Lung microvascular endothelial cell (primary cell): ENCODE data around the gene ACADVL. TPM values are rescaled to one million over a fixed set of nuclear protein-coding genes. Genes with fewer than 3 reads are reported as not detected.

ENCODE experiments used
- DNase-seq, 2 donors: peaks; one replicate each; pipeline versions ENCODE4 v3.0.0 to v3.0.0-alpha.2; 2010; ENCODE audit warnings: low read depth in 2 of 2
- total RNA-seq: library from RNA; depleted of rRNA; stranded (reverse); fragments of >200 nt; gene quantifications from 2 replicates; pipeline ENCODE4 v1.2.1, GENCODE V29; 2014

The ACADVL gene
- total RNA-seq, 1 donor from 2014 or later: 242 TPM

DNA sequence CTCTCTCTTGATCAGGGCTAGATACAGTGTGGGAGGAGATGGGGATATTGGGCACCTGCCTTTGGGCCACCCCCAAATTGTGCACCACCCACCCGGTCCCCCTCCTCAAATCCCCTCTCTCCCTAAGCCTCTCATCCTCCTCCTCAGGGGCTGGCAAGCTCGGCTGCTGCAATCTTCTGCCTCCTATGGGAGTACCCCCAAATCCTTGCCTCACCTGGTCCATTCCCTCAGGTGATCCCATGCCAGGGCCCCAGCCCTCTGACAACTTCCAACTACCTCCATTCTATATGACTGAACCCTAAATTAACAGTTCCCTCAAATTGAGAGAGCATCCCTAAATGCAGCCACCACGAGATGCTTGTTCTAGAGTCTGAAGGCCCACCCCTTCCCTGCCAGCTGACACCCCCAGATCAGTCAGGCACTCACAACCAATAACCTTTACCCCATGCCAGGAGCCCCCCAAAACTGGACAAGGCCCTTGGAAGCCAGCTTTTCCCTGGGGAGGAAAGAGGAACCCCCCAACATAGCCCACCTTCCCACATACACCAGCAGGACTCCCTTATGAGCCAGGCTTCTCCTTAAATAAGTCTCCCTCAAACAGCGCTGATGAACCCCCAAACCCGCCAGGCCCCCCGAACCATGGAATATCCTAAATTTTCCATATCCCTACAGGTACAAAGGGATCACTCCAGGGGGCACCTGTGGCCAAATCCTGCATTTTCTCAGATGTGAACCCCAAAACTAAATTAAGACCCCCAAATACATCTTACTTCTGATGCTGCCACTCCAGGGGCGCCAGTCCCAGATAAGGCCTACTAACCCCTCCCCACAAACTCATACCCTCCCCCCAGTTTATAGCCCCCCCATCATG lies 3.3 kb upstream of the ACADVL start:
- no peak for DNase-seq

DNA sequence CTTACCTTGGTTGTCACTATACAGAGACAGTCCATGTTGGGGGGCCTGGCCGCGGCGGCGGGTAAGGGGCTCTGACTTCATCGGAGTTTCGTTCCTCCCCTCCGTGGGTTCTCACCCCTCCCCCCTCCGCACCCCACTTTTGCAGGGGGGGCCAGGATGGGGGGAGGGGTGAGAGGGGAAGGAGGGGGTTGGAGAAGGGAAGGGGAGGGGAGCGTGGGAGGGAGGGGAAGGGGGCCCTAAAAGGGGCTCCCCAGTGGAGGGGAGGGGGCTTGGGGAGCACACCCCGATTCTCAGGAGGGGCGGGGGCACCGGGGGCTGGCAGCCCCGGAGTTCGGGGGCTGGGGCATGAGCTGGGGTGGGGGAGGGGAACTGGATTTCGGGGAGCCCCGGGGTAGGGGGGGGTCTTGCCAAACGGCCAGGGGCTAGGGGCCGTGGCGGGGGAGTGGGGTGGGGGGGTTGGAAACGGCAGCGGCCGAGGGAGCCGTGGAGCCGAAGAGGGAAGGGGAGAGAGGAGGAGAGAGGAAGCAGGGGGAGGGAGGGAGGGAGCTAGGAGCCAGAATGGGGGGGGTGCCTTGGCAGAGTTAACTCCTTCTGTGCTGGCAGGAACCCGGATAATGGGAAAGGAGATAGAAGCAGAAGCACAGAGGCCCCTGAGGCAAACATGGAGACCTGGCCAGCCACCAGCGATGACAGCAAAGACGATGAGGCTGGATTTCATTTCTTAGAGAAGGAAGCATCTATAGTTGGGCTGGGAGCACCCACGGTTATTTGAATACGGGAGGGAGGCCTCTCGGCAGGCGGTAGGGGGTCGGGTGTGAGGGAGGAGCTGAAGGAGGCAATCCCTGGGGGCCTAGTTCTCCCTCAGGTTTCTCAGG lies 2.4 kb upstream of the ACADVL start:
- DNase-seq: peak; percentile 71 to 72

DNA sequence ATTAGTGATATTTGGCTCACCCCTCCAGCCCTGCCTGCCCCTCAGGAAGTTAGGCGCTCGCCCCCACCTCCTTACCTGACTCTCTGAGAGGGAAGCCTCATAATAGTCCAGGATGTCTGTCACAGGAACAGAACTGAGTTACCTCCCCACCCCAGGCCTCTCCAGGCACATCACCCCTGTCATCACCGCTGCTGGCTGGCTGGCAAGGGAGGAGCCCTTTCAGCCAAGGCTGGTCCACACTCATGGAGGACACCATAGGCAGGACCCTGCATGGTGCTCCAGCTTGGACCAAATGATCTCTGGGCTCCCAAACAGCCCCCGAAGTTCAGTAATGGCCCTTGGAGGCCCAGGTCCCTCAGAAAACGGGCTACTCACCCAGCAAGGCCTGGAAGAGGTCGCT lies 1.6 kb upstream of the ACADVL start:
- no peak for DNase-seq

DNA sequence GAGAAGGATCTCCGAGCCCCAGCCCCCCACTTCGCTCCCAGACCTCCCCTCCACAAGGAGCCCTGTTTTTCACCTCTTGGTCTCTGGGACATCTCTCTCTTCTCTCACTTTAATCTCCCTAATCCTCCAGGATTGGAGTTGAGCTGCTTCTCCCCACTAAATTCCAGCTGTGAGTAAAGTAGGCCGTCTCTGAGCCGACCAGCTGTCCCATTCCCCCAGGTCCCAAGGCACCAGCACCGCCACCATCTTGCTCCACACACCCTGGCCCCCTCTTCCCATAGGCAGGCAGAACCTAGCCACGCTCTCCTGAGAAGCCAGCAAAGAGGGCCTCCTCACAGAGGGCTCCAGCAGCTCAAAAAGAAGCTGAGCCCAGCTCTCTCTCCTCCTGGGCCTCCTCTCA lies 980 bp upstream of the ACADVL start:
- DNase-seq: no peak

DNA sequence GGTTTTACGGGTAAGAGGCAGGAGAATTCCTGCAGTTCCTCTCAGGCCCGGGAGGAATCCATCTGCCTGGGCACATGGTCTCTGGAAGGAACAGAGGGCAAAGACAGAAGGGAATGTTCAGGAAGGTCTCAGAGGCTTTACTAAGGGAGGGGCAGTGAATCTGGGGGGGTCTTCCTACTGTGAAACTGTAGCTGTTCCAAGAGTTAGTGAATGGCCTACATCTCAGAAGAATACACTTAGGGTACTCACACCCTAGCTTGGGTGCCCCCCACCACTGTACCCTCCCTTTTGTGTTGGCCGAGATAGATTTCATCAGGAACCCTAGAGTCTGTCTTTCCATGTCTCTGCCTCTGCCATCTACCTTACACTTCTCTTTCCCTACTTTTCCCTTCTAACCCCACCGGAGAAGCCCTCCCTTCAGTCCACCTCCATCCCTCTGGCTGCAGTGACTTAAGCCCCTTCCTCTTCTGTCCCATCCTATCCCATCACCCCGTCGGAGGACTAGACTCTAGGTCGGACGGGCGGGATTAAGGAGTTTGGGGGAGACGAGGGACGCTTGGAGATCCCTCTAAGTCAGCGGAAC lies 418 bp upstream of the ACADVL start:
- no peak for DNase-seq

DNA sequence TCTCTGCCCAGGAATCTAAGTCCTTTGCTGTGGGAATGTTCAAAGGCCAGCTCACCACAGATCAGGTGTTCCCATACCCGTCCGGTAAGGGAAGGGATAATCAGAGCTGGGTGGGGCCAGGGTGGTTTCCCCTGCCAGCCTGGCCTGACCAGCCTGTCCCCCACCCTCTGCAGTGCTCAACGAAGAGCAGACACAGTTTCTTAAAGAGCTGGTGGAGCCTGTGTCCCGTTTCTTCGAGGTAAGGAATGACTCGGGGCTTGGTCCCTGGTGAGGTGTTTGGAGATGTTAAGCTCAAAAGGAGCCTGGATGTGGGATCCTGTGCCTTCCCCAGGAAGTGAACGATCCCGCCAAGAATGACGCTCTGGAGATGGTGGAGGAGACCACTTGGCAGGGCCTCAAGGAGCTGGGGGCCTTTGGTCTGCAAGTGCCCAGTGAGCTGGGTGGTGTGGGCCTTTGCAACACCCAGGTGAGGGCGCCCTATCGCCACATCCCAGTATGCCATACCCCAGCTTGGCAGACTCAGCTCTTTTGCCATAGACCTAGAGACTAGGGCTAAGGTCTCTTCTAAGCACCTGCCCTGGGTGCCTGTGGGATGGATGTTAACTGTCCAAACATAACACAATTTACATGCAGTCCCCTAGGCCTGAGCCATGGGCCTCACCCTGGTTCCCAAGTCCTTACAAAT lies 997 bp downstream of the ACADVL start:
- peak; percentile 84 to 86 for DNase-seq

DNA sequence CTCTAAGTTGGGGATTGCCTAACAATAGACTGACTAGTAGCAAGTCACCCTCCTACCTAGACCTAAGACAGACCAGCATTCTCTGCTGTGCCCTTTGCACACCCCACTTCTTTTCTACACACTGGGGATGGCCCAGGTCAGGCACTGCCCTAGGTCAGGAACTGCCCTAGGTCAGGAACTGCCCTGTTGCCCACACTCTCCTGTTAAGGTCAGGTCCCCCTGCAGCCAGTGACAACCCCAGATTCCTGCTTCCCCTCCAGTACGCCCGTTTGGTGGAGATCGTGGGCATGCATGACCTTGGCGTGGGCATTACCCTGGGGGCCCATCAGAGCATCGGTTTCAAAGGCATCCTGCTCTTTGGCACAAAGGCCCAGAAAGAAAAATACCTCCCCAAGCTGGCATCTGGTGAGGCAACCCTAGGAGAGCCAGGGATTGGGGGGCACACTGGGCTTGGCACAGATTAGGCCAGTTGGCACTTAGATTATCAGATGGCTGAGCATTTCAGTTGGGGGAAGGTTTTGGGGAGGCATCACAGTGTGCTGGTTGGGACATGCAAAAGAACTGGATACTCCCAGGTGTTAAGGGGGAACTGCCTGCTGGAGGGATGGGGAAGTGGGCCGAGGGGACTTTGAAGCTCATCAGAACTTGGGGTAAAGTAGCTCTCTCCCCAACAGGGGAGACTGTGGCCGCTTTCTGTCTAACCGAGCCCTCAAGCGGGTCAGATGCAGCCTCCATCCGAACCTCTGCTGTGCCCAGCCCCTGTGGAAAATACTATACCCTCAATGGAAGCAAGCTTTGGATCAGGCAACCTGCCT lies 1.7 kb downstream of the ACADVL start:
- DNase-seq: no peak

DNA sequence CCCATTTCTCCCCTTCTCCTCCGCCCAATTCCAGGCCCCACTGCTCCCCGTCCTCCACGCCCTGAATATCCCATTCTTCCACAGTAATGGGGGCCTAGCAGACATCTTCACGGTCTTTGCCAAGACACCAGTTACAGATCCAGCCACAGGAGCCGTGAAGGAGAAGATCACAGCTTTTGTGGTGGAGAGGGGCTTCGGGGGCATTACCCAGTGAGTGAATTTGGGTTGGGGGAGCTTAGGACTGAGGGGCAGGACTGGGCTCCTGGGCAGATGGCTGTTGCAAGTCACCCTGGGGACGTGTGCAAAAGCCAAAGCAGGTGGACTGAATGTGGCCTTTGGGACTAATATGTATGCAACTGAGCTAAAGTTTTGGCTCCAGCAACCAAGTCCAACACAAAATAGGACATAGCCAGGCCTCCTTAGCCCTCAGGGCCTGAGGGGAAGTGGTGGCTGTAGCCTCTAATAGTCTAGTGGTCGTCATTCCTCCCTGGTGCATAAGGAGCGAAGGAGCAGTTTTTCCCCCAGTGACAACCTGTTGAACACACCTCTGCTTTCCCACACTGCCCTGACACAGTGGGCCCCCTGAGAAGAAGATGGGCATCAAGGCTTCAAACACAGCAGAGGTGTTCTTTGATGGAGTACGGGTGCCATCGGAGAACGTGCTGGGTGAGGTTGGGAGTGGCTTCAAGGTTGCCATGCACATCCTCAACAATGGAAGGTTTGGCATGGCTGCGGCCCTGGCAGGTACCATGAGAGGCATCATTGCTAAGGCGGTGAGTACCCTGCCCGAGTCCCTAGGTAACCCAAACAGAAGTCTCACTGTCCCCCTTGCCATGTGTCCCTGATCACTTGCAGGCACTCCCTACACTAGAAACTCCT lies 2.6 kb downstream of the ACADVL start:
- no peak for DNase-seq

DNA sequence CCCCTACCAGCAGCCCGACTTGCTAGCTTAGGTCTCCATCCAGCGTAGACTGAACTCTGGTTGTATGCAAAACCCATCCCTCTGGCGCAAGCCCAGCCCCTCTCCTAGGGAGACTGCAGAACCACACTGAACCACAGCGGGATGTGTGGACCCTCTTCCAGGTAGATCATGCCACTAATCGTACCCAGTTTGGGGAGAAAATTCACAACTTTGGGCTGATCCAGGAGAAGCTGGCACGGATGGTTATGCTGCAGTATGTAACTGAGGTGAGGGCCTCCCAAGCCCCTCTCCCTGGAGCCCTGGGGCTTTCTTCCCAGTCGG lies 3.2 kb downstream of the ACADVL start:
- no peak for DNase-seq

DNA sequence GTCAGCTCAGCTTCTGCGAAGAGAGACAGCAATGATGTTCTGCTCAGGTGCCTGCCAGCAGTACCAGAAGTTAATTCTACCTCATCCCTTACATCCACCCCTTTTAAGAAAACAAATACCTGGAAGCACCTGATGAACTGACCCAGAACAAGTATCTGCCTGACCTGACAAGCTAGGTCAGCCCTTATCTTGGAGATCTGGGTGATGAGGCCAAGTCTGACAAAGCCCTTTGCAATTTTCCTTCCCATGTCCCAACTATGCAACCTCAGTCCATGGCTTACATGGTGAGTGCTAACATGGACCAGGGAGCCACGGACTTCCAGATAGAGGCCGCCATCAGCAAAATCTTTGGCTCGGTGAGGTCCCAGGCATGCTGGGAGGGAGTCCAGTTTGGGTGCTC lies 3.6 kb downstream of the ACADVL start:
- no peak for DNase-seq

DNA sequence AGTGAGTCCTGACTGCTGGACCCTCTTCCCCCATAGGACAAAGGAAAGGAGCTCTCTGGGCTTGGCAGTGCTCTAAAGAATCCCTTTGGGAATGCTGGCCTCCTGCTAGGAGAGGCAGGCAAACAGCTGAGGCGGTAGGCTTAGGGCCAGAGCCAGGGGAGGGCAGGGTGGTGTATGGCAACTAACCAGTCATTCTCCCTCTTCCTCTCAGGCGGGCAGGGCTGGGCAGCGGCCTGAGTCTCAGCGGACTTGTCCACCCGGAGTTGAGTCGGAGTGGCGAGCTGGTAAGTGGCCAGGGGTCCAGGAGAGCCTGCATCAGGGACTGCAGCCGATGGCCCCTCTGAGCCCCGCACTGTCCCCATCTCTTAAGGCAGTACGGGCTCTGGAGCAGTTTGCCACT lies 4.4 kb downstream of the ACADVL start:
- no peak for DNase-seq

DNA sequence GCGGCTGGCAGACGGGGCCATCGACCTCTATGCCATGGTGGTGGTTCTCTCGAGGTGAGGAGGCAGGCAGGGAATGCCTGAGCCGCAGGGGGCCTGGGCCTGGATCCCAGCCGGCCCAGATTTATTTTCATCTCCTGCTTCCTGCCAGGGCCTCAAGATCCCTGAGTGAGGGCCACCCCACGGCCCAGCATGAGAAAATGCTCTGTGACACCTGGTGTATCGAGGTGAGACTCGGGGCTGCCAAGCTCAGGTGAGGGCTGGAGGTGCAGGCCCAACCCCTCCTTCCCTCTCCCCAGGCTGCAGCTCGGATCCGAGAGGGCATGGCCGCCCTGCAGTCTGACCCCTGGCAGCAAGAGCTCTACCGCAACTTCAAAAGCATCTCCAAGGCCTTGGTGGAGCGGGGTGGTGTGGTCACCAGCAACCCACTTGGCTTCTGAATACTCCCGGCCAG lies 4.9 kb downstream of the ACADVL start:
- no peak for DNase-seq

DNA sequence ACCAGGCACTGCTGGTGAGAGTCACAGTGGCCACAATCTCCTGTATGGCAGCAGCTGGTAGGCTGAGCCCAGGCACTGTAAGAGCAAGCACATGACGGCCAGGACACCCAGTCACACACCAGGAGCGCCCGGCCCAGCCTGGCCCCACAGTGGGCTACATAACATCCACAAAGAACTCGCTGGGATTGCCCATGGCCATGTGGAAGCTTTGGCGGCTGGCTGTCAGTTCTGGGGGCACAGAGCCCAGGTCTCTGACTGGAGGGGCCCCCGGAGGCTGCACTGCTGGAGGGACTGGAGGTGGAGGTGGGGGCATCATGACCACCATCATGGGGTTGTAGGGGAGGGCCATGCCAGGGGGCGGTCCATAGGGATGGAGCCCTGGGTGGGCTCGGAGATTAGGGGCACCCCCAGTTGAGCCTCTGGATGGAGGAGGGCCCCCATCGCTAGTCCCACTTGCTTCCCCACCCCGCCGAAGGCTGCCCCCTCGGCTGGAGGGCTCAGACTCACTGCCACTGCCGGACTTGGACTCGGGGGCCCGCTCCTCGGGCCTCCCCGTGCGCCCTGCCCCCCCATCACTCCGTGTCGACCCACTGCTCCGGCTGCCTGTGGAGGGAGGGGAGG lies 6.1 kb downstream of the ACADVL start:
- no peak for DNase-seq

DNA sequence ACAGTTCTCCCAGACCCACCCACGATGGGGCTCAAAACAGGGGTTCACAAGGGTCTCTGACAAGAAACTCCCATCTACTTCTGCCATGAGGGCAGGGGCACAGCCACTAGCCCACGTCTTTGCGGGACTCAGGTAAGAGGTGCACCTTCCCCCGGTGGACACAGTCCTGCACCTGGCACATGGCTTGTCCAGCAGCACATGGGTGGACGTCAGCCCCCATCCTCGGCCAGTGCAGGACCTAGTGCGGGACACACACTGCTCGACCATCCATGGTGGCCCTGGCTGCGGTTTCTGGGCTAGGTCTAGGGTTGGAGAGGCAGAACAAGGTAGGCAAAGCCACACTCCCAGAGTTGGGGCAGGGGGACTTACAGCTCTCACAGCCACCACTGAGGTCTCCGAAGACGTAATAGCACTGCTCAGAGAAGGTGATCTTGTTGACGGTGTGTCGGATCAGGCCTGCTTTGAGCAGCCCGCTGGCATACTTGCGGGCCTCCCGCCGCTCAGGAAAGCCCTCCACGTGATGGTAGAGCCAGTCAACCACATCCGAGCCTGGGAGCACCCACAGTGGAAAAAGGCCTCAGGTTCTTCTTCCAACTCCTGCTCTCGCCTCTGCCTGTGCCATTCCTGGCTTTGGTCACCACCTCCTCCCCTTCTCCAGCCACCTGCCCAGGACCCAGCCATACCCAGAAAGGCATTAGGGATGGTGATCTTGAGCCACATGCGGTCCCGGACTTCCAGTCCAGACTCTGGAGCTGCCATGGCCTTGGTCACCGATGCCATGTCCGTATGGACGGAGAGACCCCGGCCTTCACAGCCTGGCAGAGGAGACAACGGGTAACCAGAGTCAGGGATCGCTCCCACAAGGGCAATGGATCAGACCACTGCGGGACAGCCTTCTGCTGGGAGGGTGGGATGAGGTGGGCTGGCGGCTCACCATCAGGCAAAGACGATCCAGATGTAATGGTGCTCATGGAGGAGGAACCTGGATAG lies 7.3 kb downstream of the ACADVL start:
- DNase-seq: no peak

DNA sequence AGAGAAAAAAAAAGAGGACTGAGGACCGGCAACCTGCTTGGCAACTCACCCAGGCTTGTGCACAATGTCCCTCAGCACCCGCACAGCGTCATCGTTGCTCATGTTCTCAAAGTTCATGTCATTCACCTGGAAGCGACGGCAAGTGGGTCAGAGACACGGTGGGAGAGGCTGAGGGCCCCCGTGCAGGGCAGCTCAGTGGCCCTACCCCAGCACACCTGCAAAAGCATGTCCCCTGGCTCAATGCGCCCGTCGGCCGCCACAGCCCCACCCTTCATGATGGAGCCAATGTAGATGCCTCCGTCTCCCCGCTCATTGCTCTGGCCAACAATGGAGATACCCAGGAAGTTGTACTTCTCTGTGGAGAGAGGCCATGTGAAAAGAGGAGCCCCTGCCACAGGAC lies 9.2 kb downstream of the ACADVL start:
- DNase-seq: no peak

DNA sequence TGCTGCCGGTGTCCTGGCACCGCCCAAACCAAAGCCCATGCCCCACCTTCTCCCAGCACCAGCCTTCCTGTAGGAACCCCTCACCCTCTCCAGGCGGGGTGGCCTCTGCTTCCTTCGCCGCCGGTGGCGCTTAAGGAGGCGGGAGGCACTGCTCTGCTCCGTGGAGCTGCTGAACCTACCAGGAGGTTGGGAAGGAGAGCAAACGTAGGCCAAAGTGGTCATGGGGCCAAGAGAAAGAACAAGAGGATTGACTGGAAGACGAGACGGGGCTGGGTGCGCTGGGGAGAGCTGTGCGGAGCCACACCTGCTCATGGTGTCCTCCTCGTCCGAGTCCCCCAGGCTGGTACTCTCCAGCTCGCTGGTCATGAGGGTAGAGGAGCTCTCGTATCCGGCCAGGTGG lies 9.8 kb downstream of the ACADVL start:
- DNase-seq: no peak

DNA sequence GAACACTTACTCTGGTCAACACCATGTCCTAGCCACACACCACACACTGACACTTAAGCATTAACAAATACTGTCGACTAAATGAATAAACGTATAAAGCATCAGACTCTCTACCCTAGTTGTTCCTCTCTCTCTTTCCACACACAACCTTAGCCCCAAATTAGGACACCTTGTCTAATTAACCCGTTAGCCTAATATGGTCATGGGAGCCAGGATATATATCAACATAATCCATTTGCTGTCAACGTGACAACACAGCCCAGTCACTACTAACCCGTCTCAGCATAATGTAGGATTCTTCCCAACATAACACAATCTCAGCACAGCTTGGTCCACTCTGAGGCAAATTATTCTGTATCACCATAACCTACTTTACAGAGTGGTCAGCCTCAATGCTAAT lies 12.4 kb downstream of the ACADVL start:
- DNase-seq: no peak

DNA sequence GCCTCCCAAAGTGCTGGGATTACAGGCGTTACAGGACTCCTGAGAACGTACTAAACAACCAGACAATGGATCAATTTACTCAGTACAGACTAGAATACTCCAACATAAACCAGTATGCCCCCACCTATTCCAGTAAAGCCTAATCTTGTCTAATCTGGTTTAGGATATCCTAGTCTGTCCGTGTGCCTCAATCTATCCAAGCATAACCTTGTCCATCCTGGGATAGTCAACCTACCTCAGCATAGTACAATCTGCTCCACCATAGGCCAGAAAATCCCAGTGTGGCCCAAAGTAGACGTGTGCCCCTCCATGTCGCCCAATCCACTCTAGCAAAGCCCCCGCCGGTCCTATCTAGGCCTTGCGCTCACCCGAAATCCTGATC lies 14.0 kb downstream of the ACADVL start:
- DNase-seq: no peak
